Upper lobe of right lung (tissue), 1 donor: ENCODE data around the gene SLC15A5. TPM values are rescaled to one million over a fixed set of nuclear protein-coding genes. Genes with fewer than 3 reads are reported as not detected.
A peak's percentile ranks its signal among the peaks of the same experiment; 100 is the strongest.

Experiments used
- ATAC-seq: fragments of 200-7000 bp; cut with Tn5 transposase; one replicate; pipeline ENCODE4 v1.9.1; 2020; ENCODE audit warnings: mild to moderate bottlenecking, moderate library complexity
- DNase-seq: peaks from one replicate; pipeline ENCODE4 v3.0.0-alpha.2; 2020
- H3K27ac ChIP-seq: fragments of 200-600 bp; one replicate; pipeline ENCODE4 v1.8.0; 2022
- H3K27me3 ChIP-seq: fragments of 200-600 bp; one replicate; pipeline ENCODE4 v1.8.0; 2022; ENCODE audit warnings: mild to moderate bottlenecking
- H3K36me3 ChIP-seq: fragments of 200-600 bp; one replicate; pipeline ENCODE4 v1.8.0; 2022
- H3K4me1 ChIP-seq: fragments of 200-600 bp; one replicate; pipeline ENCODE4 v1.8.0; 2022
- H3K4me3 ChIP-seq: fragments of 200-600 bp; one replicate; pipeline ENCODE4 v1.8.0; 2022; ENCODE audit warnings: mild to moderate bottlenecking
- H3K9me3 ChIP-seq: fragments of 200-600 bp; one replicate; pipeline ENCODE4 v1.8.0; 2022
- CTCF ChIP-seq: fragments of 200-600 bp; IDR thresholded peaks from one replicate; pipeline ENCODE4 v1.8.0; 2022; ENCODE audit warnings: antibody characterized with exemption
- intact Hi-C: fragments of 100-400 bp; cut with DNase I; formaldehyde crosslinking; loops from one replicate; pipeline ENCODE4 v1.11.0; 2022
- total RNA-seq: library from RNA; stranded (reverse); fragmentation: NEBNext Ultra II Directional; extraction: Animal tissue kit (Norgen Biotek cat#: 25700); gene quantifications from one replicate; pipeline ENCODE4 v1.2.1, GENCODE V29; 2021
- donor health status: DM: no; HTN: yes; CAD: no; lungs with severe emphysema.

The SLC15A5 gene
- total RNA-seq, 1 donor from 2014 or later, result not detected

DNA sequence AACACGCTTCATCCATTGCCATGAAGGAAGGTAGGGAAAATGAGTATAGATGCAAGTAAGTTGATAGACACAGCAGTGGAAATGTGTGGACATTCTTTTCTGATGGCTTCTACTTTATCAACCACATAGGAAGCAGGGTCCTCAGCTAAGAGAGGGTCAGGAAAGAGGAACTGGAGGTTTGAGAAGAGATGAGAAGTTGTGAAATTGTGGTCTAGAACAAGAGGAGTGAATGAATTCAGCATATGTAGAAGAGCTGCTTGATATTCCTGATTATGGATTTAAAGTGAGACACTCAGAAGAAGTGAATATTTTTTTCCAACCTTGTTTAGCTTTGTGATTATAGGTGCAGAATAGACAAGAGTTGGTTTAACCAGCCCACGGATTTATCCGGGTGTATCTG lies 128.5 kb downstream of the SLC15A5 start:
- H3K27ac ChIP-seq, result no peak overlapping the region
- no peaks in the 10 kb centered on the region for H3K4me1 ChIP-seq
- ATAC-seq (peak; percentile 43), DNase-seq (no peak)
- intact Hi-C loops, result no loop called here
- no peak for TF ChIP-seq CTCF
- no peak overlapping the region for H3K4me3 ChIP-seq
- no peaks in the 10 kb centered on the region for H3K27me3 ChIP-seq
- H3K9me3 ChIP-seq, result no peaks in the 10 kb centered on the region
- H3K36me3 ChIP-seq, result no peaks in the 10 kb centered on the region

Other genes with a start within 250 kb of the SLC15A5 start
- gene MGST1, start 70.0 kb upstream of the SLC15A5 start, total RNA-seq, result 357 TPM